ENCODE data around the gene CDH4. TPM values are rescaled to one million over a fixed set of nuclear protein-coding genes. Genes with fewer than 3 reads are reported as not detected.

The CDH4 gene
- total RNA-seq, 2 experiments from 2014 or later = not detected

- Histone ChIP-seq H3K27ac (ENCODE audit: low read depth, low read length, poor library complexity, severe bottlenecking) (no peak overlapping the region), H3K4me1 (ENCODE audit: insufficient read depth, low read length, poor library complexity, severe bottlenecking) (no peaks in the 10 kb centered on the region), H3K4me3 (ENCODE audit: low read depth, low read length, poor library complexity, severe bottlenecking) (no peak overlapping the region), H3K4me2 (ENCODE audit: low read length) (no peak overlapping the region), H2AFZ (ENCODE audit: low read length) (no peak overlapping the region), H3K36me3 (ENCODE audit: insufficient read depth, low read length) (no peaks in the 10 kb centered on the region), H3K9me3 (ENCODE audit: low read length) (no peaks in the 10 kb centered on the region), H3K79me2 (ENCODE audit: insufficient read depth, low read depth, low read length) (no peaks in the 10 kb centered on the region), H3K9me2 (ENCODE audit: insufficient read depth, low read length) (no peaks in the 10 kb centered on the region), H4K20me1 (ENCODE audit: insufficient read depth, low read length) (no peaks in the 10 kb centered on the region)
- intact Hi-C loops (cut with micrococcal nuclease; ENCODE audit: unreplicated experiment) = no loop called here
- POLR2A ChIA-PET = no interaction called here
- CTCF ChIA-PET (ENCODE audit: unreplicated experiment) = no interaction called here
- no peak for DNase-seq (ENCODE audit: low spot score)
- TF ChIP-seq EZH2phosphoT487 (IDR thresholded peaks at IDR 0.05; ENCODE audit: borderline replicate concordance, low read depth, low read length) = no peak
- no peak for TF ChIP-seq CTCF (conservative IDR thresholded peaks at IDR 0.05; ENCODE audit: low read length)
- BruUV-seq (replicated peaks) = no TSS peak
Measured at GRCh38 chr20:61571916-61572711, 320.1 kb downstream of the CDH4 start.

GRCh38 chr20:61572789-61573188, 320.7 kb downstream of the CDH4 start:
- Histone ChIP-seq H3K4me1 (ENCODE audit: insufficient read depth, low read length, poor library complexity, severe bottlenecking) (no peaks in the 10 kb centered on the region), H3K9me2 (ENCODE audit: insufficient read depth, low read length) (no peaks in the 10 kb centered on the region), H3K4me3 (ENCODE audit: low read depth, low read length, poor library complexity, severe bottlenecking) (no peak overlapping the region), H3K27ac (ENCODE audit: low read depth, low read length, poor library complexity, severe bottlenecking) (no peak overlapping the region), H3K4me2 (ENCODE audit: low read length) (no peak overlapping the region), H2AFZ (ENCODE audit: low read length) (no peak overlapping the region), H4K20me1 (ENCODE audit: insufficient read depth, low read length) (no peaks in the 10 kb centered on the region), H3K79me2 (ENCODE audit: insufficient read depth, low read depth, low read length) (no peaks in the 10 kb centered on the region), H3K9me3 (ENCODE audit: low read length) (no peaks in the 10 kb centered on the region), H3K36me3 (ENCODE audit: insufficient read depth, low read length) (no peaks in the 10 kb centered on the region)
- TF ChIP-seq EZH2phosphoT487 (IDR thresholded peaks at IDR 0.05; ENCODE audit: borderline replicate concordance, low read depth, low read length) (no peak), CTCF (conservative IDR thresholded peaks at IDR 0.05; ENCODE audit: low read length) (no peak)
- no peak for DNase-seq (ENCODE audit: low spot score)
- ChIA-PET CTCF (ENCODE audit: unreplicated experiment) (no interaction called here), POLR2A (no interaction called here)
- intact Hi-C loops (cut with micrococcal nuclease; ENCODE audit: unreplicated experiment) = no loop called here
- BruUV-seq (replicated peaks) = no TSS peak

All from OCI-LY7 (cell line).